ENCODE results near the gene PGBD2. TPM values are rescaled to one million over a fixed set of nuclear protein-coding genes. Genes with fewer than 3 reads are reported as not detected.
"Not testable (repeated sequence)": the region's sequence is repeated elsewhere in the genome, so short reads cannot be mapped to it uniquely, and the experiment has no call there.

Gene PGBD2
- total RNA-seq, 1 donor from 2014 or later = 7.4 TPM

DNA sequence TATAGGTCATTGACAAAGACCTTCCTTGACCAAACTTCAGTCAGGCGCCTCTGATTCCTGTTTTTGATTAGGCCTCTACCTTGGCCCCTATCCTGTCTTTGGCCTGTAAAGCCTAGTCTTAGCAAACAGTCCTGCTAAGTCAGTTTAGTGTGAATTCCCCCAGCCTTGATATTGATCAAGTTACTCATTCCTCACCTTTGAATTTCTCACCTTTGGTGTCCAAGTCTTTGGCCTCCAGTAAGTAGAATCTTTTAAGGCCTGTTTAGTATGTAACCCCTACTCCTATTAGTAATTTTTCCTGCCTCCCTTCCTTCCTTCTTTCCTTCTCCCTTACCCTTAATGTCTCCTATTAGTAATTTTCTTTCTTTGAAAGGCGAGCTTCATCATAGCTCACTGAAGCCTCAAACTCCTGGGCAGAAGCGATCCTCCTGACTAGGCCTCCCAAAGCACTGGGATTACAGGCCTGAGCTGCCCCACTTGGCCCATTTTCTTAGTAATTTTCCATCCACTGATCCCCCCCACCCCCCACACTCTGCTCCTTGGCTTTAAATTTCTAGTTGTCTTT lies 34.1 kb upstream of the PGBD2 start:
- Histone ChIP-seq H3K27me3 (ENCODE audit: control insufficient read depth, insufficient read depth, low read length) (no peaks in the 10 kb centered on the region), H3K4me3 (ENCODE audit: low read depth, low read length) (no peak overlapping the region), H3K36me3 (ENCODE audit: control insufficient read depth, insufficient read depth, low read length) (no peaks in the 10 kb centered on the region)
- FAIRE-seq (no peak), DNase-seq (ENCODE audit: low read depth) (no peak)
- TF ChIP-seq, protein P1, sequence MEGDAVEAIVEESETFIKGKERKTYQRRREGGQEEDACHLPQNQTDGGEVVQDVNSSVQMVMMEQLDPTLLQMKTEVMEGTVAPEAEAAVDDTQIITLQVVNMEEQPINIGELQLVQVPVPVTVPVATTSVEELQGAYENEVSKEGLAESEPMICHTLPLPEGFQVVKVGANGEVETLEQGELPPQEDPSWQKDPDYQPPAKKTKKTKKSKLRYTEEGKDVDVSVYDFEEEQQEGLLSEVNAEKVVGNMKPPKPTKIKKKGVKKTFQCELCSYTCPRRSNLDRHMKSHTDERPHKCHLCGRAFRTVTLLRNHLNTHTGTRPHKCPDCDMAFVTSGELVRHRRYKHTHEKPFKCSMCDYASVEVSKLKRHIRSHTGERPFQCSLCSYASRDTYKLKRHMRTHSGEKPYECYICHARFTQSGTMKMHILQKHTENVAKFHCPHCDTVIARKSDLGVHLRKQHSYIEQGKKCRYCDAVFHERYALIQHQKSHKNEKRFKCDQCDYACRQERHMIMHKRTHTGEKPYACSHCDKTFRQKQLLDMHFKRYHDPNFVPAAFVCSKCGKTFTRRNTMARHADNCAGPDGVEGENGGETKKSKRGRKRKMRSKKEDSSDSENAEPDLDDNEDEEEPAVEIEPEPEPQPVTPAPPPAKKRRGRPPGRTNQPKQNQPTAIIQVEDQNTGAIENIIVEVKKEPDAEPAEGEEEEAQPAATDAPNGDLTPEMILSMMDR (IDR thresholded peaks at IDR 0.05; ENCODE audit: insufficient read depth, low read length, severe bottlenecking) = no peak

DNA sequence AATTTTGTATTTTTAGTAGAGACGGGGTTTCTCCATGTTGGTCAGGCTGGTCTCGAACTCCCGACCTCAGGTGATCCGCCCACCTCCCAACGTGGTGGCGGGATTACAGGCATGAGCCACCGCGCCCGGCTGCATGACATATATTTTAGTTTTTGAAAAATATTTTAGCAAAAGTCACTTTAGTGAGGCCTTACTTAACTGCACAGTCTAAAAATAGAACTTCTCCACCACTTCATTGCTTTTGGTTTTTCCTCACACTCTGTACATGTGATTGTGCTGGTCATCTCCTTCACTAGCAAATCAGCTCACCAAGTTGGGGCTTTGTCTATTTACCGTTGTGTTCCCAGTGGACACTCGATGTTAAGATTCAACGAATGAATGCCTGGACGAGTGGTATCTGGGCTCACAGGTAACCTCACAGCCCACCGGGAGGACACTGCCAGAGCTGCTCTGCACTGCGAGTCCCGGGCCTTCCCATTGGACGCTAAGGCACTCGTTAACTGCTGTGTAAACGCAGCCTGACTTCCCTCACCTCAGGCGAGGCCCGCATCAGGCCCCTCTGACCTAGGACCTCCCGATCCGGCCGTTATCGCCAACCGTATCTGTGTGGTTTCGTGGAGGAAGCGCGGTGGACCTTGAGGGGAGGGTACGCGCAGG lies 33.2 kb upstream of the PGBD2 start:
- Histone ChIP-seq H3K27me3 (ENCODE audit: control insufficient read depth, insufficient read depth, low read length) (no peaks in the 10 kb centered on the region), H3K36me3 (ENCODE audit: control insufficient read depth, insufficient read depth, low read length) (no peaks in the 10 kb centered on the region), H3K4me3 (ENCODE audit: low read depth, low read length) (peak overlapping the region; percentile 60)
- FAIRE-seq (no peak), DNase-seq (ENCODE audit: low read depth) (peak; percentile 63)
- TF ChIP-seq, protein P1 (IDR thresholded peaks at IDR 0.05; ENCODE audit: insufficient read depth, low read length, severe bottlenecking) = no peak

DNA sequence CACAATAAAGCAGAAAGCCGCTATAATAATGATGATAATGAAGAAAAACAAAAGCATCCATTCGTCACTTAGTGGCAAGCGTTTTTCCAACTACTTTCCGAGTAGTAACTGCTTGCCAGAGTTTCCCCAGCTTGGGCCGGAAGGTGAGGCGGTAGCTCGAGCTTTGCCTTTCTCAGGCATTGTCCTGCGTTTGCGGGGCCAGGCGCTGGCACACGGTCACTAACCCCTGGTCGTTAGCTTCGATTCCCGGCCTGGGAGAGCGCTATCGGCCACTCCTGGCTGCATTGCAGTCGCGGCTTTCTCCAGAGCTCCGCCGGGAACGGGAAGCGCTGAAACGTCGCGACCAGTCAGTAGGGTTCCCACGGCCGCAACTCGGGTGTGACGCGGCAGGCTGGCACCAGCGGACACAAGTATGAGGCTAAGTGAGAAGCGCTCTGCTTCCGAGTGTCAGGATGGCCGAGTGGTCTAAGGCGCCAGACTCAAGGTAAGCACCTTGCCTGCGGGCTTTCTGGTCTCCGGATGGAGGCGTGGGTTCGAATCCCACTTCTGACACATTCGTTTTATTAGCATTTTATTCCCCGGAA lies 32.5 kb upstream of the PGBD2 start:
- Histone ChIP-seq H3K4me3 (ENCODE audit: low read depth, low read length) (peak overlapping the region; percentile 60), H3K27me3 (ENCODE audit: control insufficient read depth, insufficient read depth, low read length) (no peaks in the 10 kb centered on the region), H3K36me3 (ENCODE audit: control insufficient read depth, insufficient read depth, low read length) (no peaks in the 10 kb centered on the region)
- TF ChIP-seq, protein P1 (IDR thresholded peaks at IDR 0.05; ENCODE audit: insufficient read depth, low read length, severe bottlenecking) = no peak
- peak; percentile 90 for DNase-seq (ENCODE audit: low read depth)
- no peak for FAIRE-seq

DNA sequence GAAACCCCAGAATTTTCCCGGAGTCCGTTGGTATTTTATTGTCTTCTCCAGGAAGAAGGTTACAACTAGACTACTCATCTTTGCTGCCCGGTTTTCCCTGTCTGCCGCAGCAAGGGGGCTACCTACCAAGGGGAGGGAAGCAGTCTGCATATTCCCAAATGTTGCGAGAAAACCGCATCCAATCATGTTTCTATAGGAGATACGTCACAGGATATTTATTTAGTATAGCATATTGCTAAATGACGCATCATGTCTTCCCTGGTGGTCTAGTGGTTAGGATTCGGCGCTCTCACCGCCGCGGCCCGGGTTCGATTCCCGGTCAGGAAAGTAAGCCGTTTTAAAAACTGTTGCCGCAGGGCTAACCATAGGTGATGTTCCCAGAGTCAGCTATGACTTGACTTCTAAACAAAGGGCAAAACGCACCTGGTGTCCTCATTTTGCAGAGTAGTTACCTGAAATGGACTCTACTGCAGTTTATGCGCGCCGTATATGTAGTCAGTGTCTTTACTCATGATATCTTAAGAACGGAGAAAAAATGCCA lies 32.0 kb upstream of the PGBD2 start:
- H3K4me3 ChIP-seq (ENCODE audit: low read depth, low read length) = peak overlapping the region; percentile 60
- no peaks in the 10 kb centered on the region for H3K36me3 ChIP-seq (ENCODE audit: control insufficient read depth, insufficient read depth, low read length)
- no peaks in the 10 kb centered on the region for H3K27me3 ChIP-seq (ENCODE audit: control insufficient read depth, insufficient read depth, low read length)
- FAIRE-seq (no peak), DNase-seq (ENCODE audit: low read depth) (peak; percentile 84)
- TF ChIP-seq, protein P1 (IDR thresholded peaks at IDR 0.05; ENCODE audit: insufficient read depth, low read length, severe bottlenecking) = no peak

DNA sequence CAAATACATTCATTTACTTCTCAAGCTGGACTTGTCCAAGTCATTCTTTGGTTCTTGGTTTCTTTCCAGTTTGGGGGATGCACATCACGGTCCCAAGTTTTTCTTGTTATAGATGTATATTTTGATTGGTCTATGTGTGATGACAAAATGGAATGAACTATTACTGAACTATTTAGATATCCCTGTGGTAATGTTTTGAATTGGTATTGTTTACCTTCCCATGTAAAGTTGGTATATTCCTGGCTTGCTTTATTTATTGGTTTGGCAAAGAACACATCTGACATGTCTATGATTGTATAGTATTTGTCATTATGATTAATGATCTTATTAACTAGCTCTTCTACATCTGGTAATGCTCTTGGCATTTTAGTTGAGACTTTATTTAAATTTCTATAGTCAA lies 24.8 kb upstream of the PGBD2 start:
- no peak overlapping the region for H3K4me3 ChIP-seq (ENCODE audit: low read depth, low read length)
- no peaks in the 10 kb centered on the region for H3K27me3 ChIP-seq (ENCODE audit: control insufficient read depth, insufficient read depth, low read length)
- TF ChIP-seq, protein P1 (IDR thresholded peaks at IDR 0.05; ENCODE audit: insufficient read depth, low read length, severe bottlenecking) = no peak
- no peak for DNase-seq (ENCODE audit: low read depth)
- no peak for FAIRE-seq
- no peaks in the 10 kb centered on the region for H3K36me3 ChIP-seq (ENCODE audit: control insufficient read depth, insufficient read depth, low read length)

DNA sequence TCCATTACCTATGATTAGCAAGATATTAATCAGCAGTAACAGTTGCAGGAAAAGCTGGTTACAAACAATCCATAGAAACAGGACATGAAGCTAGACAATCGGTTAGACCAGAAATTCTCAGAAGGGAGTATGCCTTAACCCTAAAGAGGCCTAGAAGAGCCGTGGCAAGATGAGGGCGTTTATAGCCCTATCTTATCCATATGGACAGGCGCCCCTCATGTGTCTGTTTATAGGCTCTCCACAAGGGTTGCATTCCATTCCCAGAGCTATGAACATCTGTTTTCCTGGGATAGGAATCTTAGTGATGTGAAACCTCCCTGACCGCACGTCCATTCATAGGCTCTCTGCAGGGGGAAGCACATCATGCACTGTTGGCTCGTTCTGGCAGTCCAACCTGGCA lies 23.6 kb upstream of the PGBD2 start:
- H3K4me3 ChIP-seq (ENCODE audit: low read depth, low read length); H3K27me3 ChIP-seq (ENCODE audit: control insufficient read depth, insufficient read depth, low read length); FAIRE-seq; DNase-seq (ENCODE audit: low read depth); H3K36me3 ChIP-seq (ENCODE audit: control insufficient read depth, insufficient read depth, low read length): not testable (repeated sequence)

Measured in bronchial epithelial cell (primary cell).